ENCODE results near the gene PCLO.

The PCLO gene

GRCh38 chr7:83162402-83163256, at the start of gene PCLO:
Gene PCLO (minus strand): TSS chr7:83162884. CDS start chr7:83162592, 292 bp downstream.
- no peak for DNase-seq (ENCODE audit: extremely low read depth, low read depth)
- TF ChIP-seq CTCF (IDR thresholded peaks at IDR 0.05; ENCODE audit: low read depth, low read length), result no peak

GRCh38 chr7:83211685-83212084, 49.0 kb upstream of the PCLO start:
- TF ChIP-seq CTCF (IDR thresholded peaks at IDR 0.05; ENCODE audit: low read depth, low read length), result no peak
- no peak for DNase-seq (ENCODE audit: extremely low read depth, low read depth)

- TF ChIP-seq CTCF (IDR thresholded peaks at IDR 0.05; ENCODE audit: low read depth, low read length), result no peak
- DNase-seq (ENCODE audit: extremely low read depth, low read depth), result no peak
Observed at GRCh38 chr7:83210479-83210878, 47.8 kb upstream of the PCLO start.

GRCh38 chr7:83204715-83205114, 42.0 kb upstream of the PCLO start:
- no peak for DNase-seq (ENCODE audit: extremely low read depth, low read depth)
- TF ChIP-seq CTCF (IDR thresholded peaks at IDR 0.05; ENCODE audit: low read depth, low read length), result no peak

GRCh38 chr7:83201355-83201754, 38.7 kb upstream of the PCLO start:
- no peak for DNase-seq (ENCODE audit: extremely low read depth, low read depth)
- TF ChIP-seq CTCF (IDR thresholded peaks at IDR 0.05; ENCODE audit: low read depth, low read length), result no peak

- no peak for TF ChIP-seq CTCF (IDR thresholded peaks at IDR 0.05; ENCODE audit: low read depth, low read length)
- no peak for DNase-seq (ENCODE audit: extremely low read depth, low read depth)
Observed at GRCh38 chr7:83190659-83191389, 28.1 kb upstream of the PCLO start.

- no peak for DNase-seq (ENCODE audit: extremely low read depth, low read depth)
- no peak for TF ChIP-seq CTCF (IDR thresholded peaks at IDR 0.05; ENCODE audit: low read depth, low read length)
Observed at GRCh38 chr7:83178796-83179195, 16.1 kb upstream of the PCLO start.

Data from AG09319 (cell line).